ENCODE data around the gene ZNF688. TPM values are rescaled to one million over a fixed set of nuclear protein-coding genes. Genes with fewer than 3 reads are reported as not detected.

Gene ZNF688
- total and polyA plus RNA-seq, 2 of the 13 experiments (the other 11 are each of a cell fraction or from before 2014, with no cell fraction given): 2.4 to 5.4 TPM

DNA sequence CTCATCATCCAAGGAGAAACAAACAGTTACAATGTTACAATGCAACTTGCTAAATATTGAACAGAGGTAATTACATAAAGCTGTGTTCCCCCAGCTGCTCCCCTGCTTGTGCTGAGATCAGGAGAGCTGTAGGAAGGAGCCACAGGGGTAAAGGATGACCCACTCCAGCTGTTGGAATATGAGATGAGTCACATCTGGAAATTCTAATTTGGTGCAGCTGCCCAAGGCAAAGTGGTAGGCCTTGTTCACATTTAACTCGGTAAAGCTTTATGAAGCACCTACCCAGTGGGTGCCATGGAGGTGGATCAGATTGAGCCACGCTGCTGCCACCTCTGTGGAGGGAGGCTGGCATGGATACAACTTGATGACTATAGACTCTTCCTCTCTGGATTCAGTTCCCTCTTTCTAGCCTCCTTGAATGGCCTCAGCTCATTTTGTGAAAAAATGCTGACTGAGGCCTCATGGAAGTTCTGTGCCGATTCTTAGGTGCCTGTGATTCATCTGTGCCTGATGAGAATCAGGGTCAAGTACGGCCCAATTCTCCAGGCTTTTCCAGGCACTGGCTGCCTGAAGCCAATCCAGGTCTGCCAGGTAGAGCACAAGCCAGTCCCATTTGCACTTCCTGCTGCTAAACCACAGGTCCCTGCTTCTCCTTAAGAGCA is 31.2 kb upstream of the ZNF688 start:
- H3K9ac ChIP-seq (ENCODE audit: insufficient read depth, low read depth, low read length): no peak overlapping the region
- H3K9me3 ChIP-seq (ENCODE audit: low read length): peaks cover 4% of the 10 kb centered on the region
- FAIRE-seq (no peak), ATAC-seq (no peak), DNase-seq (ENCODE audit: low spot score) (no peak)
- 89% methylated on average over 4 of the region's 4 CpGs for WGBS (ENCODE audit: low lambda C conversion rate)
- no peak overlapping the region for H2AFZ ChIP-seq (ENCODE audit: low read length)
- peaks cover 17 to 36% of the 10 kb centered on the region in 2 experiments; a peak in 4 of 5 replicates for H3K36me3 ChIP-seq (replicated peaks in 1 of 2; ENCODE audit: control insufficient read depth in 1 of 2, insufficient read depth in 2 of 2, low read length in 2 of 2)
- H3K79me2 ChIP-seq (ENCODE audit: insufficient read depth, low read length): no peaks in the 10 kb centered on the region
- intact Hi-C loops (cut with micrococcal nuclease; ENCODE audit: unreplicated experiment): no loop called here
- no peaks in the 10 kb centered on the region for H3K27me3 ChIP-seq (ENCODE audit: control insufficient read depth in 1 of 2, insufficient read depth in 2 of 2, low read length in 2 of 2)
- no peaks in the 10 kb centered on the region for H4K20me1 ChIP-seq (ENCODE audit: insufficient read depth, low read length)
- H3K4me3 ChIP-seq (replicated peaks in 1 of 3; ENCODE audit: insufficient read depth in 1 of 3, low read depth in 2 of 3, low read length in 3 of 3): no peak overlapping the region
- BruUV-seq (replicated peaks): TSS peak; percentile 33
- in situ Hi-C loops (cut with HindIII; ENCODE audit: extremely low pct_ligation_motif_present, low pct_unique_long_range_greater_than_20kb): loop anchor here (10.0 kb wide), 1 partner anchor 168 kb away; the partner anchor contains the start of gene DCTPP1
- POLR2A ChIA-PET: interaction anchor here (0.7 to 3.4 kb wide), 5 partner anchors 8 to 173 kb away, joined by 3 to 15 read pairs (median 4); partner anchors contain the start of genes DCTPP1, ZNF689 and ZNF764
- CTCF ChIA-PET (ENCODE audit: low intra/inter-chr PET ratio, low total read pairs): no interaction called here
- H3K27ac ChIP-seq (ENCODE audit: extremely low read length, insufficient read depth, low read length): no peak overlapping the region
- no peak overlapping the region for H3K4me2 ChIP-seq (ENCODE audit: low read depth, low read length)
- H3K4me1 ChIP-seq (ENCODE audit: insufficient read depth, low read length): peaks cover 27% of the 10 kb centered on the region
- TF ChIP-seq FOXC1 (CRISPR knock-in tag; IDR thresholded peaks at IDR 0.05; ENCODE audit: borderline replicate concordance): no peak
- TF ChIP-seq EP300 (IDR thresholded peaks at IDR 0.05; ENCODE audit: low read depth in 2 of 2, low read length in 2 of 2): no peak
- TF ChIP-seq EP300 (CRISPR knock-in tag; IDR thresholded peaks at IDR 0.05; ENCODE audit: borderline replicate concordance): no peak
- no peak for TF ChIP-seq CBX1 (IDR thresholded peaks at IDR 0.05; ENCODE audit: low read depth)
- no peak for TF ChIP-seq JDP2 (CRISPR knock-in tag; IDR thresholded peaks at IDR 0.05; ENCODE audit: borderline replicate concordance)
- TF ChIP-seq PCBP2 (optimal IDR thresholded peaks at IDR 0.05; ENCODE audit: low read depth, low read length, poor library complexity, severe bottlenecking): no peak
- TF ChIP-seq GRHL1 (CRISPR knock-in tag; conservative IDR thresholded peaks at IDR 0.05): no peak
- no peak for TF ChIP-seq SOX5 (CRISPR knock-in tag; IDR thresholded peaks at IDR 0.05; ENCODE audit: borderline replicate concordance)
- TF ChIP-seq SAFB2 (CRISPR knock-in tag; IDR thresholded peaks at IDR 0.05; ENCODE audit: borderline replicate concordance, low read depth): no peak
- peak; percentile 65; the same call in 1 of the 2 replicates for TF ChIP-seq ZC3H13 (CRISPR knock-in tag; IDR thresholded peaks at IDR 0.05)
- TF ChIP-seq RBFOX2 (IDR thresholded peaks at IDR 0.05; ENCODE audit: low read depth, low read length): peak; percentile 47
- no peak for TF ChIP-seq ZNF737 (CRISPR knock-in tag; IDR thresholded peaks at IDR 0.05; ENCODE audit: borderline replicate concordance)
- no peak for TF ChIP-seq HMGXB4 (CRISPR knock-in tag; IDR thresholded peaks at IDR 0.05; ENCODE audit: borderline replicate concordance in 1 of 2, low read depth in 1 of 2)
- TF ChIP-seq SSRP1 (CRISPR knock-in tag; IDR thresholded peaks at IDR 0.05): no peak
- no peak for TF ChIP-seq ZNF333 (CRISPR knock-in tag; IDR thresholded peaks at IDR 0.05; ENCODE audit: borderline replicate concordance)
- no peak for TF ChIP-seq ZBTB21 (CRISPR knock-in tag; IDR thresholded peaks at IDR 0.05)
- TF ChIP-seq ELF3 (CRISPR knock-in tag; IDR thresholded peaks at IDR 0.05): no peak
- TF ChIP-seq, protein P1, sequence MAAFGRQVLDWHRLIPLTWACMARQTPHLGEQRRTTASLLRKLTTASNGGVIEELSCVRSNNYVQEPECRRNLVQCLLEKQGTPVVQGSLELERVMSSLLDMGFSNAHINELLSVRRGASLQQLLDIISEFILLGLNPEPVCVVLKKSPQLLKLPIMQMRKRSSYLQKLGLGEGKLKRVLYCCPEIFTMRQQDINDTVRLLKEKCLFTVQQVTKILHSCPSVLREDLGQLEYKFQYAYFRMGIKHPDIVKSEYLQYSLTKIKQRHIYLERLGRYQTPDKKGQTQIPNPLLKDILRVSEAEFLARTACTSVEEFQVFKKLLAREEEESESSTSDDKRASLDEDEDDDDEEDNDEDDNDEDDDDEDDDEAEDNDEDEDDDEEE (CRISPR knock-in tag; IDR thresholded peaks at IDR 0.05): no peak
- TF ChIP-seq NCOA5 (CRISPR knock-in tag; IDR thresholded peaks at IDR 0.05): no peak
- TF ChIP-seq MZF1 (CRISPR knock-in tag; IDR thresholded peaks at IDR 0.05; ENCODE audit: borderline replicate concordance): no peak

Data from HepG2 (cell line).